Neural progenitor cell (in vitro differentiated cells): Measurements from ENCODE around the gene BACE2.

Experiments used
- EZH2 ChIP-seq: fragments of 200-600 bp; sonication (generic); IDR thresholded peaks from 2 replicates; pipeline ENCODE4 v1.6.1; 2017; ENCODE audit warnings: antibody characterized with exemption, mild to moderate bottlenecking, moderate library complexity
- TF ChIP-seq, protein P1 (sequence below): fragments of 200-600 bp; sonication (generic); IDR thresholded peaks from 2 replicates; pipeline ENCODE4 v1.5.1; 2017; ENCODE audit warnings: antibody characterized with exemption, mild to moderate bottlenecking

- TF ChIP-seq EZH2 = no peak
- TF ChIP-seq, protein P1, sequence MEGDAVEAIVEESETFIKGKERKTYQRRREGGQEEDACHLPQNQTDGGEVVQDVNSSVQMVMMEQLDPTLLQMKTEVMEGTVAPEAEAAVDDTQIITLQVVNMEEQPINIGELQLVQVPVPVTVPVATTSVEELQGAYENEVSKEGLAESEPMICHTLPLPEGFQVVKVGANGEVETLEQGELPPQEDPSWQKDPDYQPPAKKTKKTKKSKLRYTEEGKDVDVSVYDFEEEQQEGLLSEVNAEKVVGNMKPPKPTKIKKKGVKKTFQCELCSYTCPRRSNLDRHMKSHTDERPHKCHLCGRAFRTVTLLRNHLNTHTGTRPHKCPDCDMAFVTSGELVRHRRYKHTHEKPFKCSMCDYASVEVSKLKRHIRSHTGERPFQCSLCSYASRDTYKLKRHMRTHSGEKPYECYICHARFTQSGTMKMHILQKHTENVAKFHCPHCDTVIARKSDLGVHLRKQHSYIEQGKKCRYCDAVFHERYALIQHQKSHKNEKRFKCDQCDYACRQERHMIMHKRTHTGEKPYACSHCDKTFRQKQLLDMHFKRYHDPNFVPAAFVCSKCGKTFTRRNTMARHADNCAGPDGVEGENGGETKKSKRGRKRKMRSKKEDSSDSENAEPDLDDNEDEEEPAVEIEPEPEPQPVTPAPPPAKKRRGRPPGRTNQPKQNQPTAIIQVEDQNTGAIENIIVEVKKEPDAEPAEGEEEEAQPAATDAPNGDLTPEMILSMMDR = no peak
These were observed 39.0 kb upstream of the BACE2 start for GRCh38 chr21:41128981-41129380.
